HG02610 (cell line): Measurements from ENCODE around the gene TMED8.
"Not testable (repeated sequence)": the region's sequence is repeated elsewhere in the genome, so short reads cannot be mapped to it uniquely, and the experiment has no call there.

Source experiments
- ATAC-seq: cut with Tn5 transposase; IDR thresholded peaks from one replicate; pipeline ENCODE4 v1.9.1; 2021; ENCODE audit warnings: mild to moderate bottlenecking, moderate library complexity; ENCODE audit not compliant: unreplicated experiment

The TMED8 gene

DNA sequence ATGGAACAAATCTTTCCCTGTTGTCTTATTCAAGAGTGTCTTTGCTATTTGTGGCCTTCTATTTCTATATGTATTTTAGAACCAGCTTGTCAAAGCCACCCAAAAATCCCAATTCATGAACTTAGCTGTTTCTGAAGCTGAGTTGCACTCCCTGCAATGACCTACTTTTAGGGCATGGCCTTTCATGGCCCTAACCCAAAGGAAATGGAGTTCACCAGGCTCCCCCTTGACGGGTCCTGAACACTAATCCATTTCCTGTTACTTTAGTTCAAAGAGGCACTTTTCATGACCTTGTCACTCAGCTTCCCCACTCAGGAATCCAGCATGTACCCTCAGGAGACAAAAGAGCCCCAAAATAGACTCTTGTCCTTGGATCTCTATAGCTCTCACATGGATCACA lies 7.6 kb downstream of the TMED8 start:
- ATAC-seq, result peak; percentile 23

DNA sequence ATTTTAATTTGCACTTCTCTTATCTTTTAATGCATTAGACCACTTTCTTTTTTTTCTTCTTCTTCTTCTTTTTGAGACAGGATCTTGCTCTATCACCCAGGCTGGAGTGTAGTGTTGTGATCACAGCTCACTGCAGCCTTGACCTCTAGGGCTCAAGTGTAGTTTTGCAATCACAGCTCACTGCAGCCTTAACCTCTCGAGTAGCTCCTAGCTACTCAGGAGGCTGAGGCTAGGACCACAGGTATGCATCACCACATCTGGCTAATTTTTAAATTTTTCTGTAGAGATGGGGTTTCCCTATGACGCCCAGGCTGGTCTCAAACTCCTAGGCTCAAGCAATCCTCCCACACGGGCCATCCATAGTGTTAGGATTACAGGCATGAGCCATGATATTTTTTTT lies 12.7 kb downstream of the TMED8 start:
- no peak for ATAC-seq

DNA sequence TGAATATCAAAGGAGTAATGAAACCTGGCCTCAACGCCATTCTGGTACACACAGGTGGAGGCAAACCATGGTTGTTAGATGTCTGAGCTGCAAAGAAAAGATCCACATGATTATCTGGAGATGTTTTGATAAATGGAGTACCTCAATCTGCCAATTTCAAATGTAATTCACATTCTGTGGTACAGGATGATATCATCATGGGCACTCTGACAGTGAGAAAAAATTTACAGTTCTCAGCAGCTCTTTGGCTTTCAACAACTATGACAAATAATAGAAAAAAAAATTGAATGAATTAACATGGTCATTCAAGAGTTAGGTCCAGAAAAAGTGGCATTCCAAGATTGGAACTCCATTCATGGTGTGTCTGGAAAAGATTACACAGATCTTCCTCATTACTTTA lies 17.3 kb downstream of the TMED8 start:
- ATAC-seq, result no peak

DNA sequence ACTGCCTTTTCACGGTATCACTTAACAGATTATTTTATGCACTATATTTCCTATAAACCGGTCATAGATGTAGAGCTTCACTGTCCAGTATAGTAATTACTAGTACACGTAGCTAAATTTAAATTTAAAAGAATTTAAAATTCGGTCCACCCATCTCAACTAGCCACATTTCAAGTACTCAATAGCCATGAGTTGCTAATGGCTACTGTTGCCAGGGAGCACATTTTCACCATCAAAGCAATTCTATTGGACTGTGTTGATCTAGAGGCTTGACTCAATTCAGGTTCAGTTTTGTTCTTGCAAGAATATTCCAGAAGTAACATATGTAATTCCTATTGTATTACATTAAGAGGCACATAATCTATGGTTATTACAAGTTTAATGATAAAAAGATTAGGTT lies 20.0 kb downstream of the TMED8 start:
- no peak for ATAC-seq

DNA sequence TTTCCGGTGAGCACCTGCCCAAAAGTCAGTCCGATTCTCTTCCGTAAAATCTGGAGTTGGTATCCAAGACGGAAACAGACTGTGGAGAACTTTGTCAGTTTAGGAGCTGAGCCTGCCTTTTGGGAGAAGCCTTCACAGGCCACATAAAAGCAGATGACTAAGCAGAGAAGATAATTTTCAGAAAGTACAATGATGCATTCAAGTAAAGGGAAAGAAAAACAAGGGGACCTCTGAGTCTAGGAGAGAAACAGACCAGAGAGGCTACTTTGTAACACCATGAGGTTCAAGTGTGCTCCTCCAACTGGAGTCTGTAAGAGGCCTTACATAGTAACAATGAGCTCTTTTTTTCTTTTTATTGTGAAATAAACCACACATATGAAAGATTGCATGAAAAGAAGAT lies 21.1 kb downstream of the TMED8 start:
- ATAC-seq, result no peak

DNA sequence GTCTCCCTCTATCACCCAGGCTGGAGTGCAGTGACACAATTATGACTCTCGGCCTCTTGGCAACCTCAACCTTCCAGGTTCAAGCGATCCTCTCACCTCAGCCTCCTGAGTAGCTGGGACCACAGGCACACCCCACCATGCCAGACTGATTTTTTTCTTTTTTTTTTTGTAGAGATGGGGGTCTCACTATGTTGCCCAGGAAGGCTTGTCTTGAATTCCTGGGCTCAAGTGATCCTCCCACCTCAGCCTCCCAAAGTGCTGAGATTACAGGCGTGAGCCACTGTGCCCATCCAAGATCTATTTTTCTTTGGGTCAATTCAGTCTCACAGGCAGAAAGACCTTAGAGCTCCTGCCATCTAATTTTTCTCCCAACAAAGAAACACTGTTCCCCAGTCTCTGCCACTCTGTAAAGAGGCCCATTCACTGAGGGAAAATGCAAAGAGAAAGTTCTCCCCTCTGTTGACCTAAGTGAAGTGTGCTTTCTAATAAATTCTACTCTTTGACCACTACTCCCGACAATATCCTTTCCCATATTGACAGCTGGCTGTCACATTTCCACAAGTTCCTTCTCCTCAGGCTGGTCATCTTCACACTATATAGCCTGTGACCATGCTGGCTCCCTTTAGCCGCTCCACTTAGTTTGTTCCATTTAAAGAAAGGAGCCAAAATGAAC lies 23.3 kb downstream of the TMED8 start:
- ATAC-seq, result no peak

DNA sequence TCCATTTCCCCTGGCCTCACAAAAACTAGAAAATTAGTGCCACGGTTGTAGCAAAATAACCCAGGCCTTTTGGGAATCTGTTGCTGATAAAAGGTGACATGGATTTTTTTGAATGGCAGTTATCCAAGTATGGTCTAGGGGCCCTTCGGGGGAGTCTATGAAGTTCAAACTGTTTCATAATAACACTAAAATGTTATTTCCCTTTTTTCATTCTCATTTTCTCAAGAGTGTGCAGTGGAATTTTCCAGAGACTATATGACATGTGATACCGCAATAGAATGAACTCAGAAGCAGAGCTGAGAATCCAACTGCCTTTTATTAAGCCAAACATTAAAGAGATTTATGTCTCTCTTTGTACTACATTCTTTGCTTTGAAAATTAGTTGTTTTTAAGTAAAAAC lies 29.1 kb downstream of the TMED8 start:
- no peak for ATAC-seq

DNA sequence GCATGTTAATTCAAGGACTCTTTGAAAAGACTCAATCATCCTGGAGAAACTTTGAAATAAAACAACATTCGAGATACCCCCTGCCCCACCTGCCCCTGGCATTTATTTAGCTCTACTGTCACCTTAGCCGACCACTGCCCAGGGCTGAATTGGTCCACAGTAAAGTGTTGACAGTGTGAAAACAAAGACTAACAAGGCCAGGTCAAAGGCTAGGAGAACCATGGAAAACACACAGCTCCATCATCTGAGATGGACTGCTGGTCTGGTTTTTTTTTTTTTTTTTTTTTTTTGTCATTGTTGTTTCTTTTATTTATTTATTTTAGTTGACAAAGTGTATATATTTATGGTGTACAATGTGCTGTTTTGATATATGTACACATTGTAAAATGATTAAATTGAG lies 30.4 kb downstream of the TMED8 start:
- no peak for ATAC-seq

DNA sequence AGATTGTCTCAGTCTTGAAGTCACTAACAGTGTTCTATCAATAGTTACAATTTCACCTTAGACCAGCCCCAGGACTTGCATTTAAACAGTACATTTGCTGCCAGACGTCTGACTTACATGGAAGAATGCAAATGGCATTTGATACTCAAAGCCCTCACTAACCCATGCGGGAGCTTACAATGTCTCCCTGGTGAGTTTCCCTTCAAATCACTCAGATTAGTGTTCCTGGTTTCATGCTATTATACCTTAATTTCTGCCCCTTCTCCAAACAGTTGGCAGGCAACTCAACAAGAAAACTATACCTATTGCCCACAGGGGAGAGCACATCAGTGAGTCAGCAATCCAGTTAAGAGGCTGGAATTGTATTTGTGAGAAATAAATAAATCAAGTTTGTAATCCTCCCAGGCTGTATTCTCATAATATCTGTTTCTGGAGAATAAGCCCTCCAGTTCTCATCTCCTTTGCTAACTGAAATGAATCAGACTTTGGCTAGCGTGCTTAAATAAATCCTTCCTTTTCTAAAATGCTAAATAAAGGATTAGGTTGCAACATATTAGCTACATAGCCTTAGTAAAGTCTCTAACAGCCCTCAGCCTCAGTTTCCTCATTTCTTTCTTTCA lies 32.4 kb downstream of the TMED8 start:
- ATAC-seq, result no peak

DNA sequence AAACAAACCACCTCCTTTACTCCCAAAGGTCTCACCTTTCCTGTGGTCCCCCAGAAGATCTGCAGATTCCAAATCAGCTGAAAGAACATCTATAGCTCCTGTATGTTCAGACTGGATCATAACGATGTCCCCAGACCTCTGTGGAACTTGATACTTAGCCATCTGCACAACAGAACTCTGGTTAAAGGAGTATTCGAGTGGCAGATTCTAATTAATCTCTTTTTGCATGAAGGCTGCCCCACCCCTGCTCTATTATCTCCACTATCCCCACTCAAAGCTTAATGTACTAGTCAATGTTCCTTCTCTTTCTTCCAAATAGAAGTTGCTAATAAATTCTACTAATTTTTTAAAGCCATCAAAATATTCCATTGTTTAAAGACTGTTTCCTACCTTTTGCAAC lies 33.2 kb downstream of the TMED8 start:
- no peak for ATAC-seq

DNA sequence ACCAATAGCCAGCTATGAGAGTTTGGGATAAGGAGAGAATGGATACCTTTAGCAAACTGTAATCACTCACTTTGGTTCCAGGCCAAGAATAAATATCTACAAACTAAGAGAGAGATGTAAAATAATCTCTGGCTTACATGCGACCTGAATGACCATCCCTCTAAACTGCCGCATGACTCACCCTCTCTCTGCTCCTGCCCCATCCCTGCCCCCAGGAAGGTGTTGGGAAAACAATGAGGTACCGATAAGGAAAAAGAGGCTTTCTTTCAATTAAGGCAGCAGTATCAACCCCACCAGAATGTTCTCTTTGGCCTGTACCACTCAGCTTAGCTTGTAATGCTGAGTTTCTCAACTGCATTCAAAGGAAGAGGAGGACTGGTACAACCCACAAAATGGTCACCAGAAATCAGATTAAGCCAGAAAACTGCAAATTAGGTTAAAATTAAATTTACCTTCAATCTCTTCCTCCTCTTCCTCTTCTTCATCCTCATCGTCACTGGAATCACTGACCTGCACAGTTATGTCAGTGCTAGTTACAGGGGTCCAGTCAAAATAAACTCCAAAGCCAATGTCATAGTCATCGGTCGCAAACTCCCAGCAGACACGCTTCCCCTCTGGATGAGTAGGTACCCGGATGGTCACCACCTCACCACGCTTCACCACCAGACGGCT lies 34.0 kb downstream of the TMED8 start:
- no peak for ATAC-seq

DNA sequence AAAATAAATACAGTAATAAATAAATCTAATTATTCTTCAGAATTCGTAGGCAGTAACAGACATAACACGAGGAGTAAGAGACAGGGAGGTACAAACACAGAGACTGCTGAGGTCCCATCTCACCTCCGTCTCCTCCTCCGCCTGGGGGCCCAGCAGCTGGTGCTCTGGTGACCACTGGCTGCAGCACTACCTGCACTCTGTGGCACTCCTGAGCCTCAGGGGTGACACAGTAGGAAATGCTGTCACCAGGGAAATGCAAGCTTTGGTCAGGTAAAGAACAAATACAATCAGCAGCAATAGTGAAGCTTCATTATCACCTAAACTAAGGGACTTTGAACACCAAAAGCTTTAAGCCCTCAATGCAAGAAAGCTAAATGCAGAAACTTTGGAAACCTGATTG lies 36.5 kb downstream of the TMED8 start:
- ATAC-seq, result no peak

DNA sequence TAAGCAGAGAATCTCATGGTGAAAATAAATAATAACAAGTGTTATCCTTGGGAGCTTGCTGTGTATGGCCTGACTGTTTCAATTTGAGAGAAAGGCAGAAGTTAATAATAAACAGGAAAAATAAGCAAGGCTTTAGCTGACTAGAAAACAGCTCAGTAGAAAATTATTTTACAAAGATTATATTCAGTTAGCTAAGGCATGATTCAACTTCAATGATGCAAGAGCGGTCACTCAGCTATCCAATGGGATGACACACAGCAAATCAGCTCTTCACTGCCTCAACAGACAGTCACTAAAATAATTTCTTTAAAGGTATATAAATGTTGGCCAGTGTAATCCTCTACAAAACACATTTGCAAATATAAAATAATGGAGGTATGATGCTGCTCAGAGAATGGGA lies 37.5 kb downstream of the TMED8 start:
- no peak for ATAC-seq

DNA sequence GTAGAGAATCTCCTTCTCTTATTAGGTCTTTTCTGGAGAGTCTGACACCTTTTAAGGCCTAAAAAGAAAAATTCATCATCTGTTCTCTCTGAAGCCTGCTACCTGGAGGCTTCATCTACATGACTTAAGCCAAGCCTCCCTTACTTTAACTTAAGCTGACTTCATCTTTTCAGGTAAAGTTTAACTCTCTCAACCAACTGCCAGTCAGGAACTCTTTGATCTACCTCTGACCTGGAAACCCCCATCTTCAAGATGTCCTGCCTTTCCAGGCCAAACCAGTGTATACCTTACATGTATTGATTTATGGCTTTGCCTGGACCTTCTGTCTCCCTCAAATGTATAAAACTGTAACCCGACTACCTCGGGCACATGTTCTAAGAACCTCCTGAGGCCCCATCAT lies 38.6 kb downstream of the TMED8 start:
- ATAC-seq, result no peak

DNA sequence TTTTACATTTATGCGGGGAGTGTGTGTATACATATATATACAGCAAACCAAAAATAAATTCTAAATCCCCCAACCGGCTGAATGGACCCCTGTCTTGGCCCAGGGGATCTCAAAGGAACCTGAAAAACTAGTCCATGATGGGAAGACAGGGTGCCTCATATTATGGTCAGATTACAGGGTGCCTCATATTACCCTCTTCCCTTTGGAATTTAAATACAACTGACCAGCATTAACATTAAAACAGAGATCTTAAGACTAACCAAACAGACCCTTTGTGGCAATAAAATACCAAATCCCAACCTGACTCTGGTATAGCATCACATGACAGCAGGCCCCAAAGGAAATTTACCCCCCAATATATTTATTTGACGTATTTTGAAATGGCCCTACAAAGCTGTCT lies 39.0 kb downstream of the TMED8 start:
- ATAC-seq, result no peak

DNA sequence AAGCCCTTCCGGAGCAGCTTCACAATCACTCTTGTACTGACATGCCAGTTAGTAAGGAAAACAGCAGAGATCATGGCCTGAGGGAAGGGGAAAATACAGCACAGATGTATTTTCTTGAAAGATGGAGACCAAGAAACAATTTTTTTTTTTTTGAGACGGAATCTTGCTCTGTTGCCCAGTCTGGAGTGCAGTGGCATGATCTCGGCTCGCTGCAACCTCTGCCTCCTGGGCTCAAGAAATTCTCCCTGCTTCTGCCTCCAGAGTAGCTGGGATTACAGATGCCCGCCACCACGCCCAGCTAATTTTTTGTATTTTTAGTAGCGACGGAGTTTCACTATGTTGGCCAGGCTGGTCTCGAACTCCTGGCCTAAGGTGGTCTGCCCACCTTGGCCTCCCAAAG lies 39.6 kb downstream of the TMED8 start:
- ATAC-seq, result not testable (repeated sequence)

DNA sequence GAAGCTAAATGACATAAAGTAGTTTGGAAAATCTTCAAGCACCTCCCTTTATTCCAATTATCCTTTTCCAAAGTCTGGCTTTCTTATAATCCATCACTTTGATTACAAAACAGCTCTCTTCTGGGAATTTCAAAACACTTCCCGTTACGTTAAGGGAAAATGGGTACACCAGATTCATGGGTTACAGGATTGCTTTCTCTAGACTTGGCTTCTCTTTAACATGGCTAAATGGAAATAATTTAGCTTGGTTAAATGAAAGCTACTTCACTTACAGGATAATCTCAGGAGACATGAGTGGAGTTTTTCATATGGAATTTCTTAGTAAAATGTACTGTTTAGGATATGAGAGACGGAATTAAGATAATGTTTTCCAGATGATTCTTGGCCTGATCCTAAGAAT lies 41.3 kb downstream of the TMED8 start:
- ATAC-seq, result no peak

DNA sequence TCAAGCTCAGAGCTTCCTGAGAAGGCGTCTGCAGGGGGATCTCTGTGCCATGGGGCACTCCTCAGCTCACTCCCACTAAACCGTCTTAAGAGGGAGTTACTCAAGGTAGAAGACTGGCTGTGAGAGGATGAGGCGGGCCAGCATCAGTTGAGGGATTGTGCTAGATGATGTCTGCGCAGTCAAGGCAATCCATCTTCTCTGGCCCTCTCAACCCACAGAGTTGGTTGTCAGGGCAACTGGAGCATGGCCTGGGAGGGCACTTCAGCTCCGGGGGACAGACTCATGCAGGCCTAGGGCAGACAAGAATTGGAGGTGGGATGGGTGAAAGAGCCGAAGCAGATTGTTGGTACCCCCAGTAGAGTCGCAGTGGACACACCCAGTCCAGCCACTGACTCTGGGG lies 47.0 kb downstream of the TMED8 start:
- ATAC-seq, result no peak

DNA sequence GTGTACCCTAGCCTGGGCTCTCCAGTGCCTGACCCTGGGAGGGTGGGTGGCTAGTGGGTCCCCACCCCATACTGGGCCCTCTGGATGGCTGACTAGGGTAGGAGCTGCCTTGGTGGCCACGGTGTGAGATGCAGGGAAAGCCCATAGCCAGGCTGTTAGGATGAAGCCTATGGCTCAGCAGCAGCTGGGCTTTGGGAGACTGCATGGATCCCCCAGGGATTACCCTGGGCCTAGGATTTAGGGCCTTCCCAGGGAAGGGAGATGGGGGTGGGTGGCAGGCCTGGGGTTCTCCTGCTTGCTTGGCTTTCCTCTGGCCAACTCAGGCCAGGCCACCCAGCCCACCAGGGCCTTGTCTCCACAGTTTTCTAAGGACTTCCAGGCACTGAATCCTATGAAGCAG lies 49.8 kb downstream of the TMED8 start:
- ATAC-seq, result no peak

DNA sequence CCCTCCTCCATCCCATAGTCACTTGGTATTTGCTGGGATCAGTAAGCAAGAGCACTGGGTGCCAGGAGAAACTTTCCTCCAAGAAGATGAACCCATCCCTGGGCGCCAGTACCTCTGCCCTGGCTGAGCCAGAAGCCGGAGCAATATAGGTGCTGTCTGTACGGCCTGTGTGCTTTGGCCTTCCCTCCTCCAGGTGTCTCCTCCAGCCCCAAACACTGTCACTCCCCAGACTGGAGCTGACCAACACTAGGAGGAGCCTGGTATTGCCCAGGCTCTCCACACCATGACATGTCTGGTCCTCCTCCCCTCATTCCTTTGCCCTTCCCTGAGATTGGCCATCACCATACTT lies 51.2 kb downstream of the TMED8 start:
- no peak for ATAC-seq

DNA sequence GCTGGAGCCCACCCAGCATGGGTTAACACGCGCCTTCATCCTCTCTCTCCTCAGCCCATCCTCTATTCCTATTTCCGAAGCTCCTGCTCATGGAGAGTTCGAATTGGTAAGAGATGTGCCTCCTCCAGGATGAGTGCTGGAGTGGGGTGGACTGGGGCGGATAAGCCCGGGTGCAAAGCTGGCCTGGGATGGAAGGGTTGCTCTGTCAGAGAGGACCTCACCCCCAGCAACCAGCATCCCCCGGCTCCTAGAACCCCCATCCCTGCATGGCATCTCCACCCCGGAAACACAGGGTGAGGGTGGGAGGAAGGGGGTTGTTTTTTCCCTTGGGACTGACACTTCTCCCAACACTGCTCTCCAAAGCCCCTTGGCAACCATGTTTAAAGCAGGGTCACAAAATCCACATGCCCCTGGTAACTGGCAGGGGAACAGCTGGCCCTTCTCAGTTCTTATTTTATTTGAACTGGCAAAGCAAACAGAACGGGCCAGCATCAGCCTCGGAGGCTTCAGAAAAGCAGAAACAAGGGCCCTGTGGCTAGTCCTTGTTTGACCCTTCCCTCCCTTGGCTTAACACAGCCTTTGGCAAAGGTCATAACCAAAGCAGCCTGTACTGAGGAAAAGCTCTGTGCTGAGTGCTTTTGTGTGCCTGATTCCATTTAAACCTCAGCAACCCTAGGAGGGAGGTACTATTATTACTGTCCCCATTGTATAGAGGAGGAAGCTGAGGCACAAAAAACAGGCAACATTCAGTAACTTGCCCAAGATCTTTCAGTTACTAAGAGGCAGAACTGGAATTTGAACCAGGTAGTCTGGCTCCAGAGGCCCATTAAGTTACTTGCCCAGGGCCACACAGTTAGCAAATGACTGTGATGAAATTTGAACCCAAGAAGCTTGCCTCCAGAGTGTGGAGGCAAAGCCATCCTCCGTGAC lies 51.8 kb downstream of the TMED8 start:
- no peak for ATAC-seq

DNA sequence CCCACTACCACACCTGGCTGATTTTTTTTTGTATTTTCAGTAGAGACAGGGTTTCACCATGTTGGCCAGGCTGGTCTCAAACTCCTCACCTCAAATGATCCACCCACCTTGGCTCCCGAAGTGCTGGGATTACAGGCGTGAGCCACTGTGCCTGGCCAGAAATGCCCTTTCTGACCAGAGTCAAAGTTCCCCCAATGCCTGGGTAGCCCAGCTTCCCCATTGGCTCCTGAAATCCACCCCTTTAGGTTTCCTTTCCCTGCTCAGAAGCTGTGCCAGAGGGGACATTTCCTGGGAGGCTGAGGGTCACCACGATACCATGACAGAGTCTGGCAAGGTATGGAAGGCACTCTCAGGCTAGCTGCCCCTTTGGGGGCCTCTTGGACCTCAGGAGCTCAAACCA lies 52.6 kb downstream of the TMED8 start:
- ATAC-seq, result no peak
